HG02970 (cell line): Measurements from ENCODE around the gene LRRC27.

Experiments used
- ATAC-seq: cut with Tn5 transposase; IDR thresholded peaks from one replicate; pipeline ENCODE4 v1.9.1; 2021; ENCODE audit warnings: mild to moderate bottlenecking, moderate library complexity, moderate number of reproducible peaks; ENCODE audit not compliant: unreplicated experiment, low FRiP score

LRRC27 gene

GRCh38 chr10:132300582-132300981 is 31.4 kb upstream of the LRRC27 start:
- no peak for ATAC-seq

GRCh38 chr10:132301371-132302330 is 30.3 kb upstream of the LRRC27 start:
- no peak for ATAC-seq

- no peak for ATAC-seq
These were observed 29.3 kb upstream of the LRRC27 start for GRCh38 chr10:132302421-132303310.

- no peak for ATAC-seq
These were observed 28.5 kb upstream of the LRRC27 start for GRCh38 chr10:132303361-132304115.

GRCh38 chr10:132304756-132305509 is 27.1 kb upstream of the LRRC27 start:
- no peak for ATAC-seq

- no peak for ATAC-seq
These were observed 26.2 kb upstream of the LRRC27 start for GRCh38 chr10:132305654-132306342.

GRCh38 chr10:132306343-132306685 is 25.7 kb upstream of the LRRC27 start:
- no peak for ATAC-seq

- peak; percentile 14 for ATAC-seq
These were observed 24.9 kb upstream of the LRRC27 start for GRCh38 chr10:132306864-132307751.

- ATAC-seq: peak; percentile 64
These were observed 24.0 kb upstream of the LRRC27 start, which contains the start of gene STK32C for GRCh38 chr10:132307823-132308586. Gene STK32C (minus strand): TSS chr10:132307950. CDS start chr10:132307833, 117 bp downstream.

- no peak for ATAC-seq
These were observed 23.2 kb upstream of the LRRC27 start for GRCh38 chr10:132308587-132309470.

- no peak for ATAC-seq
These were observed 22.5 kb upstream of the LRRC27 start for GRCh38 chr10:132309471-132309865.

GRCh38 chr10:132309879-132310591 is 22.0 kb upstream of the LRRC27 start:
- ATAC-seq: no peak

- ATAC-seq: no peak
These were observed 21.2 kb upstream of the LRRC27 start for GRCh38 chr10:132310701-132311337.

GRCh38 chr10:132311338-132311939 is 20.6 kb upstream of the LRRC27 start:
- ATAC-seq: no peak

- no peak for ATAC-seq
These were observed 18.7 kb upstream of the LRRC27 start for GRCh38 chr10:132313305-132313704.
